Measurements from ENCODE around the gene TRIM9. TPM values are rescaled to one million over a fixed set of nuclear protein-coding genes. Genes with fewer than 3 reads are reported as not detected.
"Not testable (repeated sequence)": the region's sequence is repeated elsewhere in the genome, so short reads cannot be mapped to it uniquely, and the experiment has no call there.

The TRIM9 gene
- polyA plus RNA-seq, 3 donors from 2014 or later = 0.17 TPM; not detected in 2

DNA sequence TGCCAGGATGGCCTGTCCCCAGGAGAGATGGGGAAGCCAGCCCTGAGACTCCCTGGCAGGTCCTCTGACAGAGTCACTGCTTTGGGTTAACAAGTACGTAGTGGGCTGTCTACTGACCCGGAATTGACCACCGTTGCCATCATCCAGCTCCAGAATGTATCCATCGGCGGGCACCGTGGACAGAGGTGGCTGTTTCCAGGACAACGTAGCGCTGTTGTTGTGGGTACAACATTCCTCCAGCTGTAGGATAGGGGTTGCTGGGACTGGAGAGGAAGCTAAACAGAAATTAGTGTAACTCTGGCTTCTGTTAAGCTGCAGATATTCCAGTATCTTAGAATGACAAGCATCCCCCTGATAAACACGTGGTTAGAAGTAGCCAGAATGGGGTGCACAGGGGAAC is 94.3 kb downstream of the TRIM9 start:
- Mint-ChIP-seq H3K36me3 (no peaks in the 10 kb centered on the region), H3K9me3 (no peaks in the 10 kb centered on the region), H3K4me1 (no peaks in the 10 kb centered on the region), H3K27ac (no peak overlapping the region), H3K4me3 (no peak overlapping the region), H3K27me3 (ENCODE audit: low read depth in 3 of 3) (peaks cover 0 to 11% (median 0%) of the 10 kb centered on the region in 3 donors)
- no peak for DNase-seq

DNA sequence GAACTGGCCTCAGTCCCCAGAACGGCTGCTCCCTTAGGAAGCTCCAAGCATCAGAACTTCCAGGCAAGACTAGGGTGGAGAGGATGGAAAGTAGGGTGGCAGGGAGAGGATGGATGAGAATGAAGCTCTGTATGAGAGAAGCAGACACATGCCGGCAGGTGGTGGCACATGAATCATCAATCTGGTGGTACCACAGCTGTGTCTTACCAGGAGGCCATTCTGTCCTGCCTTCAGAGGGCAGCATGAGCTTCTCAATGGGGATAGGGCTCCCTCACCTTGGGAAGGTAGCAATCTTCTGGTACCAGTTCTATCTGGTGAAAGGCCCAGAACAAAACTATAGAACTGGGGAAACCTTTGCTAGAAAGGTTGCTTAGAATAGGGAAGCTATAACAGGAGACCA is 95.2 kb downstream of the TRIM9 start:
- H3K9me3 Mint-ChIP-seq = no peaks in the 10 kb centered on the region
- H3K4me3 Mint-ChIP-seq = no peak overlapping the region
- peaks cover 0 to 11% (median 0%) of the 10 kb centered on the region in 3 donors for H3K27me3 Mint-ChIP-seq (ENCODE audit: low read depth in 3 of 3)
- no peaks in the 10 kb centered on the region for H3K4me1 Mint-ChIP-seq
- no peaks in the 10 kb centered on the region for H3K36me3 Mint-ChIP-seq
- H3K27ac Mint-ChIP-seq = no peak overlapping the region
- DNase-seq = no peak

DNA sequence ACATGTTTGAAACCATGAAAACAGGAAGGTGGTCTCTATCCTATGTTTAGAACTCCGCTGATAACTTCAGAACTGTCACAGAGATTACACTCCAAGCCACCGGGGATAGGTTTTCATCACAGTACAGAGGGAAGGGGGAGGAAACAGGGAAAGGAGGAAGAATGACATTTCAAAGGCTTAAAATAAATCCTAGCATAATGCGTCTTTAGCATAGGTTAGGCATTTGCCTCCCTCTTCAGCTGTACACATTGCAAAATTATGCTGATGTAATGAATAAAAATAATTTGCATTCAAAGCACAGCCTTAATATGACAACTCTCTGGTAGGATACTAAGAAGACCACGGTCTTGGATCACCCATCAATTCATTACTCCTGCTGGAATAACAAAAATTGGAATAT is 96.3 kb downstream of the TRIM9 start:
- Mint-ChIP-seq H3K4me1 (no peaks in the 10 kb centered on the region), H3K27me3 (ENCODE audit: low read depth in 3 of 3) (peaks cover 0 to 10% (median 0%) of the 10 kb centered on the region in 3 donors), H3K9me3 (no peaks in the 10 kb centered on the region), H3K27ac (no peak overlapping the region), H3K36me3 (no peaks in the 10 kb centered on the region), H3K4me3 (no peak overlapping the region)
- no peak for DNase-seq

DNA sequence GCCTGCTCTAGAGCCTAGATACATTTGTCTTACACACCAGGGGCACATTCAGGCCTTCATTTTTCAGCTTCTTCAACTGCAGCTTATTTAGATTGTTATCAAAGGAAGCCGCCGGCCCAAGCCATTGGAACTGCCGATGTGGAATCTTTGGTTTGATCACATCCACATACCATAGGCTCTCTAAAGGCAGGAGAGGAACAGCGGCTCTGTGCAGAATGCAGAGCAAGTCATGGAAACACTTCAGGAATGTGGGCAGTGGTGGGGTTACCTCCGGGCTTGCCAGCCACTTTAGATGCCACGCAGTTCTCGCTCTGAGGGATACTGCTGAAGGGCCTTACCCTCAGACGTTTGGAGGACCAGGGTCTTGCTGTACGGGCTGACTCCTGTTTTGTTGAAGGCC is 97.2 kb downstream of the TRIM9 start:
- no peak for DNase-seq
- peaks cover 0 to 11% (median 0%) of the 10 kb centered on the region in 3 donors for H3K27me3 Mint-ChIP-seq (ENCODE audit: low read depth in 3 of 3)

DNA sequence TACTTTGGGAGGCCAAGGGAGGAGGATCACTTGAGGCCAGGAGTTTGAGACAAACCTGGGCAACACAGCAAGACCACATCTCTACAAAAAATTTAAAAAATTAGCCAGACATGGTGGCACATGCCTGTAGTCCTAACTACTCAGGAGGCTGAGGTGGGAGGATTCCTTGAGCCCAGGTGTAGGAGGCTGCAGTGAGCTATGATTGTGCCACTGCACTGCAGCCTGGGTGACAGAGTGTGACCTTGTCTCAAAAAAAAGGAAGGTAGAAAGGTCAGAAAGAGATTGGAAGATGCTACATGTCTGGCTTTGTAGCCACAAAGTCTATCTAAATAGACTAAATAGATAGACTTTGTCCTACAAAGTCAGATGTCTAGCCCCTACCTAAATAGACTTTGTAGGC is 100.7 kb downstream of the TRIM9 start:
- H3K36me3 Mint-ChIP-seq; DNase-seq; H3K27me3 Mint-ChIP-seq (ENCODE audit: low read depth in 3 of 3); H3K4me3 Mint-ChIP-seq; H3K4me1 Mint-ChIP-seq; H3K9me3 Mint-ChIP-seq; H3K27ac Mint-ChIP-seq: not testable (repeated sequence)

More for the DNA sequence above, 97.2 kb downstream of the TRIM9 start:
- no peaks in the 10 kb centered on the region for H3K9me3 Mint-ChIP-seq
- no peak overlapping the region for H3K27ac Mint-ChIP-seq
- no peaks in the 10 kb centered on the region for H3K4me1 Mint-ChIP-seq
- H3K4me3 Mint-ChIP-seq = no peak overlapping the region
- H3K36me3 Mint-ChIP-seq = no peaks in the 10 kb centered on the region

DNA sequence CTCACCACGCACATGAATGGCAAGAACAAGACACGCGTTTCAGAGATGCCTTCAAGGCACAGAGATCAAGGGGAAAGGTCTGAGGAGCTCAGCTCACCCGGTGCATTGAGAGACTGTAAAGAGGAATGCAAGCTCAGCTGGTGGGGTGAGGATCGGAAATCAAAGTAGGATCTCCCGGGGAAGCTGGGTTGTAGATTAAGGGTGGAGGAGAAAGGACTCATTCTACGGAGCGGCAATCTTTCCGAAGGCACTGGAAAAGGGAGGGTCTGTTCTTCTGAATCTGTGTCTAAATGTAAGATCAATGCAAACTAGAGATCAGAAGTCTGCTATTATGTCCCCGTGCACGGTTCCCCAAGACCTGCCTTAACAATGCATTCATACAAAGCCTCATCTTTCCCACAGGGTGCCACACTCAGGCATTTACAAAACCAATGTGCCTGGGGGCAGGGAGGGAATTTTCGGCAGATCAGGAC is 109.0 kb downstream of the TRIM9 start:
- no peak overlapping the region for H3K4me3 Mint-ChIP-seq
- H3K4me1 Mint-ChIP-seq = no peaks in the 10 kb centered on the region
- no peak overlapping the region for H3K27ac Mint-ChIP-seq
- no peak for DNase-seq
- H3K9me3 Mint-ChIP-seq = no peaks in the 10 kb centered on the region
- no peaks in the 10 kb centered on the region for H3K36me3 Mint-ChIP-seq
- peaks cover under 1 to 8% (median 2%) of the 10 kb centered on the region in 3 donors for H3K27me3 Mint-ChIP-seq (ENCODE audit: low read depth in 3 of 3)

DNA sequence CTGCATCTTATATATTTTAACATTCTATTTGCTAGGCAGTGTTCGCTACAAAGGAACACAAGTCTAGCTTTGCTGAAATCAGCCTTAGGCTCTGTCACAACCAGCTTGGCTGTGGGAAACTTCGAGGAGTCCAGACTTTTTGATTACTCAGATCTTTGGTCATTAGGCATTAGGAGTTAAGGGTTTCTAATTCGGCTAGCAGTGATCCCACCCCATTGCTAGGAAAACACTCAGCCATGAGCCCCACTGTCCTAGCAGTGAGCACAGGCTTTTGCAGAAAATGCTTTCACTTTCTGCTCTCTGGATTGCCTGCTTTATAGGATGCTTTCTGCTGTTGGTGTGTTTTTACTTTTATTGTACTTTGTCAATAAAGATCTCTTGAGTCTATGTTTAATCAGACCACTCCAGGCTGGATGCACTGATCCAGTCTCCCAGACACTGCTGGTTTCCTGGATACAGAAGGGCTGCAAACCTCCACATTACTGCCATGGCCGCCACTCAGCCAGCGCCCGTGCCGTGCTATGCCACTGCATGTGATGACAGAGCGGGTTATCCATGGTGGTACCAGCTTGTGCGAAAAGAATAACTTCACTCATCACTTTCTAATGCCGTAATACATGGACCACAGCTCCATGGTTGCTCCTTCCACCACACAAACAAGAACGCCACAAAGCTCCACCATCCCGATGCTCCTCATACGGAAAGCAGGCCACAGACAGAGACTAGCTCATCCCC is 109.6 kb downstream of the TRIM9 start:
- Mint-ChIP-seq H3K36me3 (no peaks in the 10 kb centered on the region), H3K27me3 (ENCODE audit: low read depth in 3 of 3) (peaks cover 0 to 8% (median 2%) of the 10 kb centered on the region in 3 donors), H3K4me1 (no peaks in the 10 kb centered on the region), H3K27ac (no peak overlapping the region), H3K9me3 (no peaks in the 10 kb centered on the region), H3K4me3 (no peak overlapping the region)
- no peak for DNase-seq

DNA sequence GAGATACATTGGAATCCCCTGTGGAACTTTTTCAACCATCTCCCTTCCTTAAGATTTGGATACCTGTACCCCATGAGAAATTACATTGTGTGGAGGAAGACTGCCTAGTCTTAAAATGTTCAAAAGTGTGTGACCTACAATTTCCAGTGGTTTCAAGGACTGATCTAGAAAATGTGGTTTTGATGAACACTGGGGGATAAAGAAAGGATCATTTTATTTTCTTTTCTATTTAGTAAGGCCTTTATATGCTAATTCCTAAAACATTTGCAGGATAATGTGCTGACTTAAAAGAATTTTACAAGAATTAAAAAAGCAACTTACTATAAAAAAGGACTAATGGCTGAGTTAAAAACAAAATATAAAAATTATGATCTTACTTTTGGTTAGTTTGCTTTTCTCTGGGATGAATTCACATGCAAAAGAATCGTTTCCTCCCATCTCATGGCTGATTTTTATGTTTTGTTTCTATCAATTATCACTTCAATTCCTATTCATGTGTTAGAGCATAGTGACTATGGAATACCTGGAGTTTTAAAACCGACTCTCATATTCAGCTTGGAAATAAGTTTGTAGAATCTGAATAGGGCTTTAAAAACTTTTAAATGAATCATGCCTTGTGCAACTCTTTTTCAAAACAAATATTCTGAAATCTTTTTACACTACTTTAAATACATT is 110.7 kb downstream of the TRIM9 start:
- no peaks in the 10 kb centered on the region for H3K36me3 Mint-ChIP-seq
- peaks cover 0 to 8% (median 2%) of the 10 kb centered on the region in 3 donors for H3K27me3 Mint-ChIP-seq (ENCODE audit: low read depth in 3 of 3)
- H3K4me3 Mint-ChIP-seq = no peak overlapping the region
- DNase-seq = no peak
- no peaks in the 10 kb centered on the region for H3K4me1 Mint-ChIP-seq
- no peaks in the 10 kb centered on the region for H3K9me3 Mint-ChIP-seq
- no peak overlapping the region for H3K27ac Mint-ChIP-seq

DNA sequence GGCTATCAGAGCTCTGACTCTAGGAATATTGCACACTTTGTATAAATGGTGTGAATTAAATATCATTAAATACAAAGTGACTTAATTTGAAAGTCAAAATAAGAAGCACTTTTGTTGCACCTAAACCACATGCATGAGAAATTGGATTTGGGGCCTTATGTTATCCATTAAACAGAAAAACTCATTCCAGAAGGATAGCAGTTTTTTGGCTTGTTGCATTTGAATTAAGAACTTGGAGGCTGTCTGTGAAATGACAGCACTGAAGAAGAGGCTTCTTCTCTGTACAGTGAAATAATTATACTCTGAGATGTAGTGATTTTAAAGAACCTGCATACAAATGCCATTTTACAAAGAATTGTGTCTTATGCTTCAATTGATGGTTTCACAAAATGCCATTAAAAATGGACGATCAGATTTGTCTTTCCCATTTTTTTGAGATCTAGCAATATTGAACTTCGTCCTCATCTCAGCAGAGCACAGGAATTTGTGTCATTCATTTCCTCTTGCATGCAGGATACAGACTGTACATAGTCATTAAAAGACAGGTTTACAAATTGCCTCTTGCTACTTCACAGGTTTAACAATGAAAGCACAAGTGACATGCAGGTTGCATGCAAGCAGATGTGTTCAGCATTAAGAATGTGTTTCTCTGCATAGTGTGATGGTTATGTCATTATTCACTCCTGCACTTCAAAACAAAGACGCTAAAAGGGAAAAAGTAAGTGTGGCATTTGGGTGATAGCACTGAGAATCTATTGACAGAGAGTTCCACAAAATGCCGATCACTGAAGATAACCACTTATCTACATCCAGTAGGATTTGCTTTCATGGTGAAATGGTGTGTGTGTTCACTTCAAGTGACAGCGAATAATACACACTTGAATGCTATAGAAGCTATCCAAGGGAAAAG is 114.7 kb downstream of the TRIM9 start:
- Mint-ChIP-seq H3K4me3 (no peak overlapping the region), H3K27ac (no peak overlapping the region), H3K36me3 (no peaks in the 10 kb centered on the region), H3K9me3 (no peaks in the 10 kb centered on the region), H3K4me1 (no peaks in the 10 kb centered on the region), H3K27me3 (ENCODE audit: low read depth in 3 of 3) (peaks cover 0 to 5% (median 5%) of the 10 kb centered on the region in 3 donors)
- DNase-seq = no peak

DNA sequence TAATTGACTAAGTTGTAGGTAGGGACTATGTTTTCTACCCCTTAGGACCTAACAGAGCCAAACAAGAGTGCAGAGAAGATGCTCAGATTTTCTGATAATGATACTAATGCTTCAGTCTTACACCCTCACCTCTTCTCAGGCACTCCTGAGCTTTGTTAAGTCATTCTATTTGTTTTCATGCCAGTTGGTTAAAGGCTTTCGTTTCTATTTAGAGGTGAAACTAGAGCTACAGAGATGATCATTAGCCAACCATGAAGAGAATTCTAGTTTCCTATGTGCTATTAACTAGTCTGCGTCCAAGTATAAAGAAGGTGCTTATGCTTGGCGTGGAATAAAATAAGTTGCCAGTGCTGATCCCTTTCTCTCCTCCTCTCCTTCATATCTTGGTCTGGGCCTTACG is 116.0 kb downstream of the TRIM9 start:
- H3K4me1 Mint-ChIP-seq = no peaks in the 10 kb centered on the region
- no peaks in the 10 kb centered on the region for H3K9me3 Mint-ChIP-seq
- no peak for DNase-seq
- H3K27ac Mint-ChIP-seq = no peak overlapping the region
- H3K36me3 Mint-ChIP-seq = no peaks in the 10 kb centered on the region
- H3K27me3 Mint-ChIP-seq (ENCODE audit: low read depth in 3 of 3) = peaks cover 0 to 5% (median 5%) of the 10 kb centered on the region in 3 donors
- no peak overlapping the region for H3K4me3 Mint-ChIP-seq

DNA sequence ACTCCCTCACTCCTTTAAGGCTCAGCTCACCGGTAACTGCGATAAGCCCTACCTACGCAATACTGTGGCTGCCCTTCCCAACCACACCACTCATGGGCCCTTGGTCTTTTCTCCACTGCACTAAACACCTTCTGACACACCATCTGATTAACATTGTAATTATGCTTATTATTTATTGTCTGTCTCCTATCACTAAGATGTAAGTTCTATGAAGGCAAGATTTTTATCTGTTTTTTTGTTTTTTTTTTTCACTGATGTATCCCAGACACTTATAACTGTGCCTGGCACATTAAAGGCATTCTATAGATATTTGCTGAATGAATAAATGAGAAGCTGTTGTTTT is 116.4 kb downstream of the TRIM9 start:
- Mint-ChIP-seq H3K9me3 (no peaks in the 10 kb centered on the region), H3K36me3 (no peaks in the 10 kb centered on the region), H3K4me3 (no peak overlapping the region), H3K4me1 (no peaks in the 10 kb centered on the region), H3K27me3 (ENCODE audit: low read depth in 3 of 3) (peaks cover 0 to 5% (median 5%) of the 10 kb centered on the region in 3 donors), H3K27ac (no peak overlapping the region)
- DNase-seq = no peak

DNA sequence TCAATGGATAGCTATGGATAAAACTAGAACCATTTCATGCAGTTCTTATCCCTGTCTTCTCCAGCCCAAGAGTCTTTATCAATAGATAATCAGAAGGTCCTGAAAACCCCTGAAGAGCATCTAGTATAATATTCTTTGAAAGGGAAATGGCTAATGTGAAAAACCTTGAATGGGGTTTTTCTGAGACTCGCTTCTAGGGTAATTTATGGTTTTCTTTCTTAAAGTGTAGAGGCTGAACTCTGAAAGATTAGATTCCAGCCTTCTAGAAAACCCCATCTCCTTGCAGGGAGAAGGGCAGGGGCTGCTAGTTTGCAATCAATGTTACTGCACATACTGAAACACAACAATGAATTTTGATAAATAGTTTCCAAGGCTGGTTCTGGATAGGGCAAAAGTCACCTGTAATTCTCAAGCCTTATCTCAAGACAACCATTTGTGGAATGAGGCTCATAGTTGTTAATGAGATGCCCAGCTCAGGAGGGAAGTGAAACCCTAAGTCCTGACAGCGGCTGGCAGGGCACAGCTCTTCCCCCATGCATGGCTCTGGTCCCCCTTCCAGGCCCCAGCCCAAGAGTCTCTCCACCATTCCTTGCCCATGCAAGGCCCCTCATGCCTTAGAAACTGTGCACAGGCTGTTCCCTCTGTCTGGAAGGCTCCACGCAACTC is 116.9 kb downstream of the TRIM9 start:
- H3K4me1 Mint-ChIP-seq = no peaks in the 10 kb centered on the region
- H3K36me3 Mint-ChIP-seq = no peaks in the 10 kb centered on the region
- H3K27ac Mint-ChIP-seq = no peak overlapping the region
- H3K9me3 Mint-ChIP-seq = no peaks in the 10 kb centered on the region
- no peak for DNase-seq
- H3K4me3 Mint-ChIP-seq = no peak overlapping the region
- H3K27me3 Mint-ChIP-seq (ENCODE audit: low read depth in 3 of 3) = peaks cover 0 to 5% (median 5%) of the 10 kb centered on the region in 3 donors

DNA sequence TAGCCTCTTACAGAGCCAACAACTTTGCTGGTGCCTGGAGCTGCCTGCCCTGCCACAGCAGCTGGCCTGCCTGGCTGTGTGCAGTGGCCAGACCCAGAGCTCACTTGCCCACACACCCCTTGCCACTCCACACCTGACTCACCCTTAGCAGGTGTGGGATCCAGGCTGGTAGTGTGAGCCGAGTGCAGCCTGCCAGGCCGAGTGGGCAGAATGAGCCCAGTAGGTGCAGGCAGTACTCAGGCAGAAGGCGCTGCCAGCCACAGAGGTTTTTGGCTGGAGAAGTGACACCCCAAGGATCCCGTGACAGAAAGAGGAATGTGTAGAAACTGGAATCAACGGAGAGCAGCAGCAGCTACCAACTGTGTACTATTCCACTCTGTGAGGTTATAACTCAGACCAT is 120.8 kb downstream of the TRIM9 start:
- H3K4me3 Mint-ChIP-seq = no peak overlapping the region
- no peaks in the 10 kb centered on the region for H3K36me3 Mint-ChIP-seq
- DNase-seq = no peak

More for the DNA sequence above, 120.8 kb downstream of the TRIM9 start:
- Mint-ChIP-seq H3K27me3 (ENCODE audit: low read depth in 3 of 3) (peaks cover 0 to 16% (median 4%) of the 10 kb centered on the region in 3 donors), H3K9me3 (no peaks in the 10 kb centered on the region), H3K4me1 (no peaks in the 10 kb centered on the region), H3K27ac (no peak overlapping the region)
